ENCODE measurements around the gene IQGAP3.

IQGAP3 gene

DNA sequence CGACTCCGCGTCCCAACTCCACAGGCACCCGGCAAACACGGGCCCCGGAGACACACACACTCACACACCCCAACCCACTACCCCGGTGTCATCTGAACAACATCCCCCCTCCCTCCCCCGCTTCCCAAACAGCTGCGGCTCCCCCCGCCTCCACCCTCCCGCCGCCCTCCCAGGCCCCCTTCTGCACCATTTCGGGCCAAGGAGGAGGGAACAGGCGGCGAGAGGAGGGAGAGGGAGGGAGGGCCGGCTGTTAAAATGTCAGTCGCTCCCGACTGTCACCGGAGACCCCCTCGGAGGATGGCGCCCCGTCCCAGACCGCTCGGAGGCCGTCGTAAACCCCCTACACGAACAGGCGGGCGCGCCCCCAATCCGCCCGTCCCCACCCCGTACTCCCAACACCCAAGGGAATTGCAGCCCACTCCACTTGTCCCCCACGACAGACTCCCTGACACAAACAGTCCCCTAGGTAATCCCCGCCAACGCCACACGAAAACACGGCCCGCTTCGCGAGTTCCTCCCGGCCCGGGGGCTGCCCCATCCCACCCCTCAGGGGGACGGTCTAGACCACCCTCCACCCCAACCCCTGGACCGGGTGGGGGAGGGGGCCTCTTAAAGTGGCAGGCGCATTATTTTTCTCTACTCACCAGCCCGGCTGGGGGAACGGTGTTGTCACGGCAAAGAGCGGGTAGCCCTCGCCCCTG lies 72.4 kb downstream of the IQGAP3 start:
- peak in 1 of 2 experiments; percentile 23 for DNase-seq (ENCODE audit: low read depth in 1 of 2, low spot score in 1 of 2)
- in situ Hi-C loops (cut with HindIII; ENCODE audit: low pct_unique_long_range_greater_than_20kb, low sequenced_read_pairs) = no loop called here
- no peak for TF ChIP-seq JUND (IDR thresholded peaks at IDR 0.05; ENCODE audit: low read depth)

GRCh38 chr1:156499194-156499841 lies 73.0 kb downstream of the IQGAP3 start:
- TF ChIP-seq JUND (IDR thresholded peaks at IDR 0.05; ENCODE audit: low read depth) = no peak
- DNase-seq (ENCODE audit: low read depth in 1 of 2, low spot score in 1 of 2) = peak in 1 of 2 experiments; percentile 27
- in situ Hi-C loops (cut with HindIII; ENCODE audit: low pct_unique_long_range_greater_than_20kb, low sequenced_read_pairs) = no loop called here

DNA sequence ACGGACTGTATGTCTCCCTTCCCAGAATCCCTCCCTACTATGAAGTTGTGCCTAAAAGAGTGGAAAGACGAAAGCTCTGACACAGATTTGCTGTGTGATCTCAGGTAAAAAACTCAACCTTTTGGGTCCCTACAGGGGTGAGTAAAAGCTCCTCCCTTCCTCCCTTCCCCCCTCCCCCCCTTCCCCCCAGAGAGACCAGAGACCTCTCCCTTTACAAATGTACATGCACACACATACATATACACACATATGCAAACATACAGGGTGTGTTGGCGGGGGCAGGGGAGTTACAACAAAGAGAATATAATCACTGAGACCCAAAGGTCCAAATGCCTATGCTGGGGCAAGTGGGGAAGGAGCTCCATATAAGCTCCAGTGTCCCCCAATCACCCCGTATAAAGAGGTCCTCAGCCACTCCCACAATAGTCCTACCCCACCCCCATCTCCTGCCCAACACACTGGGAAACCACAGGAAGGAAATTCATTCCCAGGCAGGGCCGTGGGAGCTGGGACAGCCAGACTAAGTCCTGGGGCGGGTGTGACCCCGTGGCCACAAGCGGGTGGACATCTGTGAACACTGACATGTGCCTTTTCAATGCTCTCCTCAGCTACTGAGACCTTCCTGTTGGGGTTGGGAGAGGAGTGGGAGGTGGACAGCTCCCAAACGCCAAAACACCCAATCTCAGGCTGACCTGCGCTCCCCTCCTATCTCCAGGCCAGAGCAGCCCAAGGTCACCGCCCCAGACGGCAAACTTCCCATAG lies 73.8 kb downstream of the IQGAP3 start:
- TF ChIP-seq JUND (IDR thresholded peaks at IDR 0.05; ENCODE audit: low read depth) = no peak
- in situ Hi-C loops (cut with HindIII; ENCODE audit: low pct_unique_long_range_greater_than_20kb, low sequenced_read_pairs) = no loop called here
- DNase-seq (ENCODE audit: low read depth in 1 of 2, low spot score in 1 of 2) = peak in 1 of 2 experiments; percentile 25

- TF ChIP-seq JUND (IDR thresholded peaks at IDR 0.05; ENCODE audit: low read depth) = no peak
- DNase-seq (ENCODE audit: low read depth in 1 of 2, low spot score in 1 of 2) = no peak
- in situ Hi-C loops (cut with HindIII; ENCODE audit: low pct_unique_long_range_greater_than_20kb, low sequenced_read_pairs) = no loop called here
Observed at GRCh38 chr1:156497743-156498431, 74.5 kb downstream of the IQGAP3 start.

- no peak for DNase-seq (ENCODE audit: low read depth in 1 of 2, low spot score in 1 of 2)
- no peak for TF ChIP-seq JUND (IDR thresholded peaks at IDR 0.05; ENCODE audit: low read depth)
- in situ Hi-C loops (cut with HindIII; ENCODE audit: low pct_unique_long_range_greater_than_20kb, low sequenced_read_pairs) = no loop called here
Observed at GRCh38 chr1:156497078-156497742, 75.2 kb downstream of the IQGAP3 start.

DNA sequence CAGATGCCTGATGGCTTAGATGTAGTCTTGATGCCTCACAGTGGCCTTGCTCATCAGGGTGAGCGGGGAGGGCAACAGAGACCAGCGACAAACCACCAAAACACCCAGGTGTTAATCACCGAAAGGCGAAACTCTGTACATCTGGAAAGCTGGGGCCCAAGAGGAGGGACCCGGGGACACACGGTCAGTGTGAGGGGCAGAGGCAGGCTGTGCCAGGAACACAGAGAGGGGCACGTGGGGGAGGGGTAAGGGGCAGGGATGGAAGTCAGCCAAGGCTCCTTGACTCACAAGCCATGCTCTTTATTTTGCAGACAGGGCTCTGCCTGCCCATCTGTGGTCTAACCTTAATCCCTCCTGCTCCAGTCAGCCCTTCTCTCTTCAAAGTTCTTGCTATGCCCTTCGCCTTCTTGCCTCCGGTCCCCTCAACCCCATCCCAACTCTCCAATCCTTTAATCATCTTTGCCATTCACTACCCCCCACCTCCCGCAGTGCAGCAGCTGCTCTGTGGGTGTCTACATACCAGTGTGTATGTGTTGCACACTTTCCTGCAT lies 76.1 kb downstream of the IQGAP3 start:
- in situ Hi-C loops (cut with HindIII; ENCODE audit: low pct_unique_long_range_greater_than_20kb, low sequenced_read_pairs) = no loop called here
- DNase-seq (ENCODE audit: low read depth in 1 of 2, low spot score in 1 of 2) = no peak
- no peak for TF ChIP-seq JUND (IDR thresholded peaks at IDR 0.05; ENCODE audit: low read depth)

DNA sequence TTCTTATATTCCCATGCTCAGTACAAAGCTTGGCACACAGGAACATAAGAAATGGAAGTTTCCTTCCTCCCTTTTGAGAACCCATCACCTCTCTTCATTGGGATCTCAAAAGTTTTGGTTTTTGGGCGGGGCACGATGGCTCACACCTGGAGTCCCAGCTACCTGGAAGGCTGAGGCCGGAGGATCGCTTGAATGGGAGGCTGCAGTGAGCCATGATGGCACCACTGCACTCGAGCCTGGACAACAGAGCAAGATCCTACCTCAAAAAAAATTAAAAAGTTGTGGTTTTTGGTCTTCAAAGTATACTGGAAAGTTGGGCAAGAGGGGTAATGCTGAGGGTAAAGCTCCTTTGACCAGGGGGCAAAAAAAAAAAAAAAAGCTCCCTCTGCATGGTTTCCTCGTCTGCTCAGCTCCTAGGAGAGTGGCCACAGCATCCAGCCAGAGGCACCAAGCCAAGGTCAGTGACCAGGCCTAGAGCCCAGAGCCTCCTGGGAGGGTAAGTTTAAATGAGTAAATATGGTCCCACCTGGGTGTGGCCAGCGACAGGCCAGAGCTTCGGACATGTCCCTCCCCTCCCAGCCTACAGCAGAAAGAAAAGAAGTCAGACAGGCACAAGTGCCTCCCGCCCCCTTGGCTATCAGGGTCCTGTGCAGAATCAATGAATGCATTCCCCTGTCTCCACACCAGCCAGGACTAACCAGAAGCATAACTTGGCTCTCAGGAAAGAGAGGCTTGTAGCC lies 76.8 kb downstream of the IQGAP3 start:
- TF ChIP-seq JUND (IDR thresholded peaks at IDR 0.05; ENCODE audit: low read depth) = no peak
- DNase-seq (ENCODE audit: low read depth in 1 of 2, low spot score in 1 of 2) = no peak
- in situ Hi-C loops (cut with HindIII; ENCODE audit: low pct_unique_long_range_greater_than_20kb, low sequenced_read_pairs) = no loop called here

GRCh38 chr1:156494309-156494895 lies 78.0 kb downstream of the IQGAP3 start:
- no peak for TF ChIP-seq JUND (IDR thresholded peaks at IDR 0.05; ENCODE audit: low read depth)
- in situ Hi-C loops (cut with HindIII; ENCODE audit: low pct_unique_long_range_greater_than_20kb, low sequenced_read_pairs) = no loop called here
- DNase-seq (ENCODE audit: low read depth in 1 of 2, low spot score in 1 of 2) = no peak

- DNase-seq (ENCODE audit: low read depth in 1 of 2, low spot score in 1 of 2) = no peak
- in situ Hi-C loops (cut with HindIII; ENCODE audit: low pct_unique_long_range_greater_than_20kb, low sequenced_read_pairs) = no loop called here
- TF ChIP-seq JUND (IDR thresholded peaks at IDR 0.05; ENCODE audit: low read depth) = no peak
Observed at GRCh38 chr1:156493742-156494141, 78.6 kb downstream of the IQGAP3 start.

DNA sequence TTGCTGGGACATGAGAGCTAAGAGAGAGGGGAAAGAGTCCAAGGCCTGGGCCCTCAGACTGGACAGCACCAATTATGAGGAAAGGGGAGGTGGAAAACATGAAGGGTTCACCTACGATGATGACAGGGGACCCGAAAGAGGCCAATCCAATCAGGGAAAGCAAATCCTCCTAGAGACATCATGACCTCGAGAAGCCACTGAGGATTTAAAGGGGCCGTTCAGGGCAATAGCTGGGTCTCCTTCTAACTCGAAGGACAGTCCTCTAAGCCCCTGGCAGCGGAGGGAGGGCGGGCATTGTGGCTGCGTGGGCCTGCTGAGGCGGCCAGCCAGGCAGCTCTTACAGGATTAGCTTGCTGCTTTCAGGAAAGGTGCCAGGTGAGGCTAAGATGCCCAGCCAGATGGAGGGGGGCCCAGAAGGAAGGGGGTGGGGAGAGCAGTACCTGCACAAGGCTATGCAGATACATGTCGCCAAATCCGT lies 79.2 kb downstream of the IQGAP3 start:
- TF ChIP-seq JUND (IDR thresholded peaks at IDR 0.05; ENCODE audit: low read depth) = no peak
- DNase-seq (ENCODE audit: low read depth in 1 of 2, low spot score in 1 of 2) = no peak
- in situ Hi-C loops (cut with HindIII; ENCODE audit: low pct_unique_long_range_greater_than_20kb, low sequenced_read_pairs) = no loop called here

DNA sequence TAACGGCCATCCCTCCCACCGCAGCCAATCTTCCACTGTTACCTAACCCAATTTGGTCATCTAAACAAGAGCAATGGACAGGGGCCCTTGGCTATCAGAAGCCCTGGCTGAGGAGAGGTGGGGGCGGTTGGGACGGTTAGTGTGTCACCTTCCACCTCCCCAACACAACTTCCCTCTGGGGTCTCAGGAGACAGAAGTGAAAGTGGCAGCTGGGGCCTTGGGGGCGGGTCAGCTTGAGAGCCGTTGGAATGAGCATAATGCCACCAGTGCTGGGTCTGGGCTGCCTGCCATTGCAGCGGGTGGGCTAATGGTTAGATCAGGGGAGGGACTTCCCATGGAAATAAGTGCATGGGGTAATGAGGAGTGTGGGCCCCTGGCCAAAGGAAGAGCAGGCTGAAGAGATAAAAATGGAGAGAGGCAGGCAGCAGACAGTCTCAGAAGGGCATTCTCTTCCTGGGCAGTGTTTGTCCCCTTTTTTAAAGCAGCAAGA lies 79.7 kb downstream of the IQGAP3 start:
- in situ Hi-C loops (cut with HindIII; ENCODE audit: low pct_unique_long_range_greater_than_20kb, low sequenced_read_pairs) = no loop called here
- DNase-seq (ENCODE audit: low read depth in 1 of 2, low spot score in 1 of 2) = no peak
- no peak for TF ChIP-seq JUND (IDR thresholded peaks at IDR 0.05; ENCODE audit: low read depth)

Measured in T47D (cell line).